ENCODE results near the gene OR10A6. TPM values are rescaled to one million over a fixed set of nuclear protein-coding genes. Genes with fewer than 3 reads are reported as not detected.

OR10A6 gene
- polyA plus RNA-seq, 1 of the 3 experiments (the other 2 are of a cell fraction) = not detected

DNA sequence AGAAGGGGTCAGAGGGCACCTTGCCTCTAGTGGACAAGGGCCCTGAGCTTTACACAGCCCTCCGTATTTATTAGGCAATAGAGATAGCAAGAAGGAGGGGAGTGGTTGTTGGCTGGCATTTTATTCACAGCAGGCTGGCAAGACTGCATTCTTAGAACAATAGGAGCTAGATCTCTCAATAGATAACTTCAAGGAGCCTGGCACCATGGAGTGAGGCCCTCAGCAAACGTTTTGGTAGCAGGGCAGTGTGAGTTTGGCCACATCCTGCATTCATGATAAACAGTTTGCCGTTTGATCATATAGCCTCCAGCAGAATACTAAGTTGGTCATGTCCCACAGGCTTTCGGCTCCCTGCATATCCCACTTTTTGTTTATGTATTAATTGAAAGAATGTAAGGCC, 31.6 kb downstream of the OR10A6 start:
- no peak for DNase-seq
- CTCF ChIA-PET = no interaction called here
- Histone ChIP-seq H3K79me2 (ENCODE audit: insufficient read depth) (no peaks in the 10 kb centered on the region), H4K20me1 (ENCODE audit: insufficient read depth) (no peaks in the 10 kb centered on the region), H3K4me3 (ENCODE audit: low read depth in 2 of 2, low read length in 1 of 2) (no peak overlapping the region), H3F3A (replicated peaks; ENCODE audit: insufficient read depth) (no peaks in the 10 kb centered on the region), H3K9me3 (no peaks in the 10 kb centered on the region), H3K4me1 (ENCODE audit: control insufficient read depth in 1 of 2, insufficient read depth in 2 of 2, low read depth in 1 of 2, low read length in 1 of 2) (no peaks in the 10 kb centered on the region), H3K27ac (ENCODE audit: low read depth in 2 of 2, low read length in 1 of 2) (no peak overlapping the region), H3K36me3 (replicated peaks in 1 of 2; ENCODE audit: control insufficient read depth in 1 of 2, insufficient read depth in 2 of 2, low read length in 1 of 2) (no peaks in the 10 kb centered on the region), H3K9ac (no peak overlapping the region), H2AFZ (ENCODE audit: low read depth) (no peak overlapping the region), H3K4me2 (no peak overlapping the region), H3K9me2 (no peaks in the 10 kb centered on the region), H3K27me3 (ENCODE audit: insufficient read depth) (no peaks in the 10 kb centered on the region)
- POLR2A ChIA-PET = no interaction called here
- 14% methylated on average over 4 of the region's 4 CpGs for WGBS (ENCODE audit: low lambda C conversion rate)
- TF ChIP-seq, protein P1, sequence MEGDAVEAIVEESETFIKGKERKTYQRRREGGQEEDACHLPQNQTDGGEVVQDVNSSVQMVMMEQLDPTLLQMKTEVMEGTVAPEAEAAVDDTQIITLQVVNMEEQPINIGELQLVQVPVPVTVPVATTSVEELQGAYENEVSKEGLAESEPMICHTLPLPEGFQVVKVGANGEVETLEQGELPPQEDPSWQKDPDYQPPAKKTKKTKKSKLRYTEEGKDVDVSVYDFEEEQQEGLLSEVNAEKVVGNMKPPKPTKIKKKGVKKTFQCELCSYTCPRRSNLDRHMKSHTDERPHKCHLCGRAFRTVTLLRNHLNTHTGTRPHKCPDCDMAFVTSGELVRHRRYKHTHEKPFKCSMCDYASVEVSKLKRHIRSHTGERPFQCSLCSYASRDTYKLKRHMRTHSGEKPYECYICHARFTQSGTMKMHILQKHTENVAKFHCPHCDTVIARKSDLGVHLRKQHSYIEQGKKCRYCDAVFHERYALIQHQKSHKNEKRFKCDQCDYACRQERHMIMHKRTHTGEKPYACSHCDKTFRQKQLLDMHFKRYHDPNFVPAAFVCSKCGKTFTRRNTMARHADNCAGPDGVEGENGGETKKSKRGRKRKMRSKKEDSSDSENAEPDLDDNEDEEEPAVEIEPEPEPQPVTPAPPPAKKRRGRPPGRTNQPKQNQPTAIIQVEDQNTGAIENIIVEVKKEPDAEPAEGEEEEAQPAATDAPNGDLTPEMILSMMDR (IDR thresholded peaks at IDR 0.05) = no peak
- TF ChIP-seq TCF12 (IDR thresholded peaks at IDR 0.05) = no peak
- TF ChIP-seq POLR2AphosphoS5 (IDR thresholded peaks at IDR 0.05; ENCODE audit: low read depth, low read length) = no peak

DNA sequence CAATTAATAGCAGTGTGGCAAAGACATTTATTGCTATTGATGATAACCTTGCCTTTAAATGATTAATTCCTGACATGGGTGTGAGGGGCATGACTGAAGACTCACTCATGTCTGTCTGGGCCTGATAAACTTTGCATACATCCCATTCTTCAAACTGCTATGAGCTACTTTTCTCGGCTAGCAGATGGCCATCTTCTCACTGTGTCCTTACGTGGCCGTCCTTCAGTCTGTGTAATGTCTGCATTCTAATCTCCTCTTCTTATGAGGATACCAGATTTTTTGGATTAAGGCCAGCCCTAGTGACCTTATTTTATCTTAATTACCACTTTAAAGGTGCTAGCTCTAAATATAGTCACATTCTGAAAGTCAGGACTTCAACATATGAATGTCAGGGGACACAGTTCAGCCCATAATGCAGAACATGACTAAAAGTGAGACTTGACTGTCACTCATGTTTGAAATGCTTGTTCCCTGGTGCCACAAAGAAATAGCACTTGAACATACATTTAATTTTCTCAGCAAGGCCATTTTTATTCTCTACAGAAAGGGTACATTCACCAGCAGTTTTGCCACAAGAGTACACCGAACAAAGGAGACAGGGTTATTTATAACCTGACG, 32.3 kb downstream of the OR10A6 start:
- H3K36me3 ChIP-seq (replicated peaks in 1 of 2; ENCODE audit: control insufficient read depth in 1 of 2, insufficient read depth in 2 of 2, low read length in 1 of 2) = no peaks in the 10 kb centered on the region
- no peak overlapping the region for H3K27ac ChIP-seq (ENCODE audit: low read depth in 2 of 2, low read length in 1 of 2)
- H3K4me1 ChIP-seq (ENCODE audit: control insufficient read depth in 1 of 2, insufficient read depth in 2 of 2, low read depth in 1 of 2, low read length in 1 of 2) = no peaks in the 10 kb centered on the region
- no peaks in the 10 kb centered on the region for H3K27me3 ChIP-seq (ENCODE audit: insufficient read depth)
- CTCF ChIA-PET = no interaction called here
- no peaks in the 10 kb centered on the region for H3F3A ChIP-seq (replicated peaks; ENCODE audit: insufficient read depth)
- WGBS (ENCODE audit: low lambda C conversion rate) = 21% methylated on average over 5 of the region's 5 CpGs
- H3K4me3 ChIP-seq (ENCODE audit: low read depth in 2 of 2, low read length in 1 of 2) = no peak overlapping the region
- no peaks in the 10 kb centered on the region for H3K9me3 ChIP-seq
- POLR2A ChIA-PET = no interaction called here
- no peaks in the 10 kb centered on the region for H4K20me1 ChIP-seq (ENCODE audit: insufficient read depth)
- TF ChIP-seq, protein P2, sequence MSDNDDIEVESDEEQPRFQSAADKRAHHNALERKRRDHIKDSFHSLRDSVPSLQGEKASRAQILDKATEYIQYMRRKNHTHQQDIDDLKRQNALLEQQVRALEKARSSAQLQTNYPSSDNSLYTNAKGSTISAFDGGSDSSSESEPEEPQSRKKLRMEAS (IDR thresholded peaks at IDR 0.05; ENCODE audit: low read depth) = no peak
- no peak for TF ChIP-seq GABPA (IDR thresholded peaks at IDR 0.05; ENCODE audit: low read depth)
- H3K79me2 ChIP-seq (ENCODE audit: insufficient read depth) = no peaks in the 10 kb centered on the region
- no peaks in the 10 kb centered on the region for H3K9me2 ChIP-seq
- no peak overlapping the region for H3K9ac ChIP-seq
- no peak overlapping the region for H2AFZ ChIP-seq (ENCODE audit: low read depth)
- no peak overlapping the region for H3K4me2 ChIP-seq
- no peak for DNase-seq

DNA sequence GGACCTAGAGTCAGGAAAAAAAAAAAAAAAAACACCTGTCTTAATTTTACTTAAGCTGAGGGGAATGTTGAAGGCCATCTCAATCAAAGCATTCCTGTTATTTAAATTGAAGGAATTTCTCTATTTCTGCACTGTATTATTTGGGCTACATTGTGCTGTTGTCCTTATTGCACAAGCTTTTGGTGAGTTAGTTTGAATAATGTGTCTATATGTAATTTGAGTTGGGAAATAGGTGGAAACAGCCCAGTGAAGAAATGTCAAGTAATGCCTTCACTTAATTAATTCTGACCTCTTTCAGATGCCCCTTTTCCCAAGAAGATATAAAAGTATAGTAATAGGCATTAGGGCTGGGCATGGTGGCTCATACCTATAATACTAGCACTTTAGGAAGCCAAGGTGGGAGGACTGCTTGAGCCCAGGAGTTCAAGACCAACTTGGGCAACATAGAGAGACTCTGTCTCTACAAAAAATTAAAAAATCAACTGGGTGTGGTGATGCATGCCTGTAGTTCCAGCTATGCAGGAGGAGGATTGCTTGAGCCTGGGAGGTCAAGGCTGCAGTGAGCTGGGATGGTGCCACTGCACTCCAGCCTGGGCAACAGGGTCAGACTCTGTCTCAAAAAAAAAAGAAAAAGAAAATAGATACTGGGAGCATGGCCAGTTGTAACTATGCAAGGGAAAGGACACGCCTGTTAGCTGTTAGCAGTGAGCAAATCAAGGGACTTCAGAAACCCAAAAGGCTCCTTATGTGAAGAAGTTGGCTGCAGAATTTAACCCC, 34.9 kb downstream of the OR10A6 start:
- no peaks in the 10 kb centered on the region for H3K9me2 ChIP-seq
- POLR2A ChIA-PET = no interaction called here

More for the DNA sequence above, 34.9 kb downstream of the OR10A6 start:
- Histone ChIP-seq H3K79me2 (ENCODE audit: insufficient read depth) (no peaks in the 10 kb centered on the region), H3K4me1 (ENCODE audit: control insufficient read depth in 1 of 2, insufficient read depth in 2 of 2, low read depth in 1 of 2, low read length in 1 of 2) (no peaks in the 10 kb centered on the region), H3K4me3 (ENCODE audit: low read depth in 2 of 2, low read length in 1 of 2) (no peak overlapping the region), H3F3A (replicated peaks; ENCODE audit: insufficient read depth) (no peaks in the 10 kb centered on the region), H3K27ac (ENCODE audit: low read depth in 2 of 2, low read length in 1 of 2) (no peak overlapping the region), H3K36me3 (replicated peaks in 1 of 2; ENCODE audit: control insufficient read depth in 1 of 2, insufficient read depth in 2 of 2, low read length in 1 of 2) (no peaks in the 10 kb centered on the region), H2AFZ (ENCODE audit: low read depth) (no peak overlapping the region), H3K9me3 (no peaks in the 10 kb centered on the region), H3K4me2 (no peak overlapping the region), H3K27me3 (ENCODE audit: insufficient read depth) (no peaks in the 10 kb centered on the region), H3K9ac (no peak overlapping the region), H4K20me1 (ENCODE audit: insufficient read depth) (no peaks in the 10 kb centered on the region)
- no peak for DNase-seq
- CTCF ChIA-PET = interaction anchor here (0.7 to 7.7 kb wide), 2 partner anchors 90 to 194 kb away, joined by 3 to 76 read pairs; partner anchors contain the start of gene EIF3F
- WGBS (ENCODE audit: low lambda C conversion rate) = 12% methylated on average over 1 of the region's 1 CpG
- TF ChIP-seq JUND (IDR thresholded peaks at IDR 0.05) (no peak), FOSL2 (IDR thresholded peaks at IDR 0.05; ENCODE audit: borderline replicate concordance, low read depth) (no peak), FOXJ3 (CRISPR knock-in tag; IDR thresholded peaks at IDR 0.05) (no peak), RFX5 (IDR thresholded peaks at IDR 0.05; ENCODE audit: low read length) (no peak), TCF12 (IDR thresholded peaks at IDR 0.05) (no peak), RAD21 (IDR thresholded peaks at IDR 0.05; ENCODE audit: low read length) (no peak)
